ENCODE data around the gene MAPKAPK2.

Gene MAPKAPK2

GRCh38 chr1:206713070-206713469 is 28.4 kb downstream of the MAPKAPK2 start:
- POLR2A ChIA-PET = no interaction called here
- CTCF ChIA-PET = interaction anchor here (0.6 to 8.2 kb wide), 2 partner anchors 12 to 23 kb away, joined by 3 to 62 read pairs; no protein-coding TSS in a partner anchor
- H3K4me1 ChIP-seq (ENCODE audit: control insufficient read depth, insufficient read depth, low read length) = peaks cover 23% of the 10 kb centered on the region

More at GRCh38 chr1:206713070-206713469, 28.4 kb downstream of the MAPKAPK2 start:
- Histone ChIP-seq H3K36me3 (ENCODE audit: control insufficient read depth in 2 of 2, insufficient read depth in 1 of 2, low read length in 2 of 2) (no peaks in the 10 kb centered on the region), H3K4me3 (ENCODE audit: low read depth, low read length) (no peak overlapping the region), H3K27ac (ENCODE audit: extremely low read depth, low read depth, low read length) (no peak overlapping the region), H3K9me3 (ENCODE audit: control insufficient read depth, insufficient read depth, low read depth, low read length) (no peaks in the 10 kb centered on the region)
- no peak for TF ChIP-seq ZNF221 (tag by site-specific recombination; IDR thresholded peaks at IDR 0.05; ENCODE audit: borderline replicate concordance)
- TF ChIP-seq ZNF398 (tag by site-specific recombination; IDR thresholded peaks at IDR 0.05) = no peak
- TF ChIP-seq ZNF558 (tag by site-specific recombination; IDR thresholded peaks at IDR 0.05) = no peak
- no peak for TF ChIP-seq ZSCAN5A (tag by site-specific recombination; IDR thresholded peaks at IDR 0.05)
- no peak for TF ChIP-seq ZNF37A (tag by site-specific recombination; IDR thresholded peaks at IDR 0.05)
- TF ChIP-seq SP3 (tag by site-specific recombination; IDR thresholded peaks at IDR 0.05) = no peak
- no peak for TF ChIP-seq ZNF548 (tag by site-specific recombination; IDR thresholded peaks at IDR 0.05)
- TF ChIP-seq ZNF341 (tag by site-specific recombination; IDR thresholded peaks at IDR 0.05; ENCODE audit: low read depth) = no peak
- TF ChIP-seq, protein P1, sequence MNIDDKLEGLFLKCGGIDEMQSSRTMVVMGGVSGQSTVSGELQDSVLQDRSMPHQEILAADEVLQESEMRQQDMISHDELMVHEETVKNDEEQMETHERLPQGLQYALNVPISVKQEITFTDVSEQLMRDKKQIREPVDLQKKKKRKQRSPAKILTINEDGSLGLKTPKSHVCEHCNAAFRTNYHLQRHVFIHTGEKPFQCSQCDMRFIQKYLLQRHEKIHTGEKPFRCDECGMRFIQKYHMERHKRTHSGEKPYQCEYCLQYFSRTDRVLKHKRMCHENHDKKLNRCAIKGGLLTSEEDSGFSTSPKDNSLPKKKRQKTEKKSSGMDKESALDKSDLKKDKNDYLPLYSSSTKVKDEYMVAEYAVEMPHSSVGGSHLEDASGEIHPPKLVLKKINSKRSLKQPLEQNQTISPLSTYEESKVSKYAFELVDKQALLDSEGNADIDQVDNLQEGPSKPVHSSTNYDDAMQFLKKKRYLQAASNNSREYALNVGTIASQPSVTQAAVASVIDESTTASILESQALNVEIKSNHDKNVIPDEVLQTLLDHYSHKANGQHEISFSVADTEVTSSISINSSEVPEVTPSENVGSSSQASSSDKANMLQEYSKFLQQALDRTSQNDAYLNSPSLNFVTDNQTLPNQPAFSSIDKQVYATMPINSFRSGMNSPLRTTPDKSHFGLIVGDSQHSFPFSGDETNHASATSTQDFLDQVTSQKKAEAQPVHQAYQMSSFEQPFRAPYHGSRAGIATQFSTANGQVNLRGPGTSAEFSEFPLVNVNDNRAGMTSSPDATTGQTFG (tag by site-specific recombination; IDR thresholded peaks at IDR 0.05; ENCODE audit: borderline replicate concordance) = no peak
- no peak for TF ChIP-seq GLI2 (tag by site-specific recombination; IDR thresholded peaks at IDR 0.05; ENCODE audit: borderline replicate concordance, low read depth)
- TF ChIP-seq ZNF214 (tag by site-specific recombination; IDR thresholded peaks at IDR 0.05; ENCODE audit: borderline replicate concordance) = no peak
- TF ChIP-seq REST (tag by site-specific recombination; IDR thresholded peaks at IDR 0.05) = no peak
- no peak for TF ChIP-seq ZEB2 (tag by site-specific recombination; IDR thresholded peaks at IDR 0.05)

Data from HEK293 (cell line).